Mesenchymal stem cell (in vitro differentiated cells and primary cell): Measurements from ENCODE around the gene SP1.

Experiments
- DNase-seq: peaks from one replicate; pipeline ENCODE4 v3.0.0-alpha.2; 2013
- H2AFZ ChIP-seq: one replicate; pipeline ENCODE4 v1.6.1; 2013; ENCODE audit warnings: low read depth, mild to moderate bottlenecking, control low read depth, inconsistent platforms, low read length, moderate library complexity
- H2AK5ac ChIP-seq: 2 replicates; pipeline ENCODE4 v1.6.1; 2013; ENCODE audit warnings: low read length, moderate library complexity, mild to moderate bottlenecking, inconsistent platforms; ENCODE audit not compliant: severe bottlenecking
- H2BK120ac ChIP-seq: one replicate; pipeline ENCODE4 v1.6.1; 2013; ENCODE audit warnings: low read depth, mild to moderate bottlenecking, inconsistent platforms, low read length, moderate library complexity
- H2BK12ac ChIP-seq, 2 experiments: one replicate each; pipeline ENCODE4 v1.6.1; 2013; ENCODE audit warnings: inconsistent platforms in 2 of 2, low read length in 2 of 2, mild to moderate bottlenecking in 2 of 2, moderate library complexity in 2 of 2, control low read depth in 1 of 2
- H2BK15ac ChIP-seq: one replicate; pipeline ENCODE4 v1.6.1; 2013; ENCODE audit warnings: mild to moderate bottlenecking, low read depth, inconsistent platforms; ENCODE audit not compliant: poor library complexity, severe bottlenecking
- H2BK5ac ChIP-seq: 2 replicates; pipeline ENCODE4 v1.6.1; 2013; ENCODE audit warnings: low read depth, mild to moderate bottlenecking, low read length, control low read depth, inconsistent platforms; ENCODE audit not compliant: poor library complexity, severe bottlenecking
- H3K14ac ChIP-seq, 2 experiments: one replicate each; pipeline ENCODE4 v1.6.1; 2013; ENCODE audit warnings: inconsistent platforms in 2 of 2, low read length in 2 of 2, control low read depth in 1 of 2, mild to moderate bottlenecking in 1 of 2, moderate library complexity in 1 of 2
- H3K18ac ChIP-seq, 2 experiments: one replicate each; pipeline ENCODE4 v1.6.1; 2013; ENCODE audit warnings: inconsistent platforms in 2 of 2, low read length in 2 of 2, control low read depth in 1 of 2, low read depth in 1 of 2, mild to moderate bottlenecking in 1 of 2
- H3K23ac ChIP-seq, 2 experiments: one replicate each; pipeline ENCODE4 v1.6.1; 2013; ENCODE audit warnings: inconsistent platforms in 2 of 2, low read length in 2 of 2, mild to moderate bottlenecking in 2 of 2, moderate library complexity in 2 of 2, control low read depth in 1 of 2
- H3K27ac ChIP-seq: 2 replicates; pipeline ENCODE4 v1.5.1; 2013; ENCODE audit warnings: mild to moderate bottlenecking, moderate library complexity, low read length, control low read depth, inconsistent platforms; ENCODE audit not compliant: poor library complexity, severe bottlenecking
- H3K27me3 ChIP-seq, 2 experiments: 2 replicates each; pipeline versions ENCODE4 v1.6.1 to v1.7.0; 2013; ENCODE audit warnings: low read length in 2 of 2, mild to moderate bottlenecking in 2 of 2, moderate library complexity in 2 of 2, control low read depth in 1 of 2, inconsistent platforms in 1 of 2; ENCODE audit not compliant: control insufficient read depth in 1 of 2, insufficient read depth in 1 of 2
- H3K36me3 ChIP-seq, 2 experiments: 2 replicates each; pipeline versions ENCODE4 v1.6.1 to v1.7.0; 2013; ENCODE audit warnings: low read length in 2 of 2, control low read depth in 1 of 2, inconsistent platforms in 1 of 2, low read depth in 1 of 2, mild to moderate bottlenecking in 1 of 2; ENCODE audit not compliant: insufficient read depth in 2 of 2, control insufficient read depth in 1 of 2
- H3K4ac ChIP-seq, 2 experiments: one replicate each; pipeline ENCODE4 v1.6.1; 2013; ENCODE audit warnings: inconsistent platforms in 2 of 2, low read length in 2 of 2, mild to moderate bottlenecking in 2 of 2, moderate library complexity in 2 of 2, control low read depth in 1 of 2, low read depth in 1 of 2
- H3K4me1 ChIP-seq: 2 replicates; pipeline ENCODE4 v1.6.1; 2013; ENCODE audit warnings: low read depth, low read length, control low read depth; ENCODE audit not compliant: control insufficient read depth, insufficient read depth
- H3K4me2 ChIP-seq: 2 replicates; pipeline ENCODE4 v1.6.1; 2013; ENCODE audit warnings: low read length, mild to moderate bottlenecking, inconsistent platforms; ENCODE audit not compliant: poor library complexity, severe bottlenecking
- H3K4me3 ChIP-seq, 2 experiments: 2 replicates each; pipeline versions ENCODE4 v1.5.1 to v1.7.0; 2013; ENCODE audit warnings: low read length in 2 of 2, mild to moderate bottlenecking in 2 of 2, control low read depth in 1 of 2, low read depth in 1 of 2; ENCODE audit not compliant: insufficient read depth in 1 of 2
- H3K79me1 ChIP-seq: replicated peaks from 2 replicates; pipeline ENCODE4 v1.6.1; 2013; ENCODE audit warnings: mild to moderate bottlenecking, control low read depth, low read length, inconsistent platforms; ENCODE audit not compliant: poor library complexity, severe bottlenecking
- H3K9ac ChIP-seq: 2 replicates; pipeline ENCODE4 v1.7.0; 2013; ENCODE audit warnings: mild to moderate bottlenecking, low read length, moderate library complexity
- H3K9me3 ChIP-seq: 2 replicates; pipeline ENCODE4 v1.7.0; 2013; ENCODE audit warnings: mild to moderate bottlenecking, low read length; ENCODE audit not compliant: control insufficient read depth
- H4K8ac ChIP-seq: one replicate; pipeline ENCODE4 v1.6.1; 2013; ENCODE audit warnings: inconsistent platforms, mild to moderate bottlenecking, low read length, moderate library complexity
- H4K91ac ChIP-seq: one replicate; pipeline ENCODE4 v1.6.1; 2013; ENCODE audit warnings: mild to moderate bottlenecking, low read length, inconsistent platforms
- WGBS: methylation state at CpG from one replicate; pipeline ENCODE4 v1.1.7; 2013; ENCODE audit warnings: mixed read lengths; 5-methylcytosine and 5-hydroxymethylcytosine counted together

The SP1 gene

DNA sequence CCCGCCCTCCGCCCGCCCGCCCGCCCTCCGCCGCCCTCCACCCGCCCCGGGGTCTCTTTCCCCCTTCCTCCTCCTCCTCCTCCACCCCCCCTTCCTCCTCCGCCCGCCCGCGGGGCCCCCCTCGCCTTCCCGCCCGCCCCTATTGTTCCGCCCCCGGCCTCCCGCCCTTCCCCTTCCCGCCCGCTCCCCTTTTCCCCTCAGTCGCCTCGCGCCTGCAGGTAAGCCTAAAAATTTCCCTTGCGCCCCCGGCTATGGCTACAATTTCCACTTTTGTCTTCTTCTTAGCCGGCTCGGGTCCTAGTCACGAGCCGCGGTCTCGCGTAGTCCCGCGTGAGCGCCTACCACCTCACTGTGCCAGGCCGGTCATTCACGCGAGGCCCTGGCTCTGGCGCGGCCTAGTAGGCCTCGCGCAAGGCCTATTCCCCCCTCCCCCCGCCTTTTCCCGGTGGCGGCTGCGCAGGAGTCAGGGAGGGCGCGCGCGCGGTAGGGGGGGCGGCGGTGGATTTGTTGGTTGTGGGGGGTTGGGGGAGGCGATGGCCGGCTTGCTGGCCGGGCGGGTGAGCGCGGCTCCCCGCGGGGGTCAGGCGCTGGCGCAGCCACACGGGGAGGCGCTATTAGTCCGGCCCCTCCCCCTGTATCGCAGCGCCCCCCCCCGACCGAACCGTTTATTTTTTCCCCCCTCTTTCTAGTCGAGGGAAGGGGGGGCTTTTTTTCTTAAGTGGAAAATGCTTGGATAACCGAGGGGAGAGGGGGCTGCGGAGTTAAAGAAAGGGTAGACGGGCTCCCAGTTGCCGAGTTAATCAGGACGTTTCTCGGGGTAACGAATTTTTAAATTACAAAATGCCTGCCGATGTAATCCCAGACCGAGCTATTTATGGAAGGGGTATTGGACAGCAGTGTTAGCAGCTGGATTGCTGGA lies 72.4 kb downstream of the SP1 start:
- Histone ChIP-seq H3K4me3 (peak overlapping the region; percentile 95), H2BK15ac (peak overlapping the region; percentile 64), H3K4me2 (peak overlapping the region; percentile 81), H3K9me3 (no peaks in the 10 kb centered on the region), H3K27me3 (no peaks in the 10 kb centered on the region), H3K36me3 (peaks cover 29 to 51% of the 10 kb centered on the region in 2 experiments), H3K79me1 (peaks cover 4% of the 10 kb centered on the region), H2AFZ (no peak overlapping the region), H2BK120ac (peak overlapping the region; percentile 55), H3K27ac (peak overlapping the region; percentile 100), H3K4ac (peak overlapping the region; percentile 95 to 98), H2BK12ac (no peak overlapping the region), H4K8ac (peak overlapping the region; percentile 86), H2AK5ac (peak overlapping the region; percentile 99), H2BK5ac (peak overlapping the region; percentile 87), H3K23ac (no peak overlapping the region), H3K18ac (peak overlapping the region; percentile 98 to 99), H3K14ac (peak overlapping the region in 1 of 2 experiments; percentile 97), H3K4me1 (peaks cover 6% of the 10 kb centered on the region), H3K9ac (peak overlapping the region; percentile 99), H4K91ac (peak overlapping the region; percentile 97)
- WGBS = 2% methylated on average over 27 of the region's 82 CpGs
- peak; percentile 92 for DNase-seq

DNA sequence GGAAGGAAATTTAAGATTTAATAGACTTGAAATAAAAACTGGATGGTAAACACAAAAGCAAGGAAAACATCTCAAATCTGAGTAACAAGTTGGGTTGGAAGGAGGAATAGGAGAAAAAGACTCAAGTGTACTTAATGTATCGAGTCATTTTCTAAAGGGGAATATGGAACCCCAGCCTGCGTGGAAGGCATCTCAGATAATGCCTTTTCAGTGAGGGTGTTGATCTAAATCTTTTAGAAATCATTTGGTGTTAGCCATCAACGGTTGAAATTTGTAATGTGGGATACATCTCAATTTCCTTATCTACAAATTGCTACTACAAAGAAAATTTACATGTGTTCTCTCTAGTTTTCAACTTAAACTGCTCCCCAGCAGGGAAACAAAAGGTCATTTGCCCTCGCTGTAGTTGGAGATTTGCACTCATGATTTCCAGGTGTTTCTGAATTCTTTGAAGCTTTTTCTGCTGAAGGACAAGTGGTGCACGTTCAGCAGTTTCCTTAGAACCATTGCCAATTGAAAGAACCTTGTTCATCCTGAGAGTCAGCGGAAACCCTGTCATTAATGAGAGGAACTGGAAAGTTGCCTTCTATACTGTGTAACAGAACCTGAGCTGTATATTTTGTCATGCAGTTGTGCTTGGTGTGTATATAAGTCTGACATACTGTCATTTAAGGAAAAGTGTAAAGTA lies 74.1 kb downstream of the SP1 start:
- H2BK12ac ChIP-seq = no peak overlapping the region
- peaks cover 6% of the 10 kb centered on the region for H3K4me1 ChIP-seq
- H3K4ac ChIP-seq = no peak overlapping the region
- no peaks in the 10 kb centered on the region for H3K9me3 ChIP-seq
- H3K4me2 ChIP-seq = peak overlapping the region; percentile 81
- no peak overlapping the region for H3K23ac ChIP-seq
- no peaks in the 10 kb centered on the region for H3K79me1 ChIP-seq
- no peak overlapping the region for H3K14ac ChIP-seq
- no peak overlapping the region for H4K91ac ChIP-seq
- H3K18ac ChIP-seq = no peak overlapping the region
- H3K27me3 ChIP-seq = no peaks in the 10 kb centered on the region
- no peak overlapping the region for H2AK5ac ChIP-seq
- no peak overlapping the region for H2AFZ ChIP-seq
- H3K4me3 ChIP-seq = peak overlapping the region in 1 of 2 experiments; percentile 95
- no peak overlapping the region for H3K27ac ChIP-seq
- H3K36me3 ChIP-seq = peaks cover 28 to 55% of the 10 kb centered on the region in 2 experiments
- H2BK5ac ChIP-seq = no peak overlapping the region
- WGBS = 67% methylated on average over 5 of the region's 6 CpGs
- H2BK15ac ChIP-seq = no peak overlapping the region
- peak overlapping the region; percentile 99 for H3K9ac ChIP-seq
- H2BK120ac ChIP-seq = no peak overlapping the region
- DNase-seq = no peak
- H4K8ac ChIP-seq = no peak overlapping the region

DNA sequence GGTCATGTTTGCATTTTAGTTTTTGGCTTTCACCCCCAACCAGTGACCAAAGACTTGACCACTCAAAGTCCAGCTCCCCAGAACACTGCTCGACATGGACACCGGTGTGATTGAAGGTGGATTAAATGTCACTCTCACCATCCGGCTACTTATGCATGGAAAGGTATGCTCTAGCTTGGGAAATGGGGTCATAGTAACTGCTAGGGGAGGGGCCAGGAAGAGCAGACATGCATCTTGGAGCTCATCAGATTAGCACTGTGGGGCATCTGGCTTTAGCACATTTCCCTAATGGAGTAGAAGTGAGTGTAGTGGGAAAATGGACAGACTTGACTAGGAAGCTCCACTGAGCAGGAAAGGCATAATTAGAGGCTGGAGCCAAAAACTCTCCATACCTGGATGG lies 74.7 kb downstream of the SP1 start:
- no peak overlapping the region for H4K91ac ChIP-seq
- H4K8ac ChIP-seq = no peak overlapping the region
- H3K79me1 ChIP-seq = no peaks in the 10 kb centered on the region
- H2BK15ac ChIP-seq = no peak overlapping the region
- no peak overlapping the region for H2AFZ ChIP-seq
- H3K18ac ChIP-seq = no peak overlapping the region
- no peaks in the 10 kb centered on the region for H3K27me3 ChIP-seq
- H2BK120ac ChIP-seq = no peak overlapping the region
- H3K9me3 ChIP-seq = no peaks in the 10 kb centered on the region
- peaks cover 32 to 61% of the 10 kb centered on the region in 2 experiments for H3K36me3 ChIP-seq
- no peak overlapping the region for H2BK12ac ChIP-seq
- no peak overlapping the region for H3K4me2 ChIP-seq
- peaks cover 7% of the 10 kb centered on the region for H3K4me1 ChIP-seq
- H3K14ac ChIP-seq = no peak overlapping the region
- WGBS = 98% methylated on average over 3 of the region's 3 CpGs
- no peak for DNase-seq
- no peak overlapping the region for H2BK5ac ChIP-seq
- H3K27ac ChIP-seq = no peak overlapping the region
- H3K9ac ChIP-seq = peak overlapping the region; percentile 99
- H3K4ac ChIP-seq = no peak overlapping the region
- H3K4me3 ChIP-seq = peak overlapping the region in 1 of 2 experiments; percentile 95
- no peak overlapping the region for H2AK5ac ChIP-seq
- no peak overlapping the region for H3K23ac ChIP-seq
